ENCODE results near the gene GNG14. TPM values are rescaled to one million over a fixed set of nuclear protein-coding genes. Genes with fewer than 3 reads are reported as not detected.

The GNG14 gene
- total and polyA plus RNA-seq, 4 donors, result not detected

Other genes starting within 250 kb of the GNG14 start
- gene ZNF443, start 247.0 kb upstream of the GNG14 start, total RNA-seq, result 1 to 10 TPM; 3.8 to 5.5 TPM
- gene ZNF443, start 247.0 kb upstream of the GNG14 start, polyA plus RNA-seq, result 1 to 10 TPM; 1.6 to 2.3 TPM
- 1 to 10 TPM; 5.1 to 5.8 TPM for gene ZNF709, start 203.2 kb upstream of the GNG14 start, total RNA-seq
- 1 to 10 TPM in 1 of 2 donors, not detected in 1; 1.2 TPM for gene ZNF709, start 203.2 kb upstream of the GNG14 start, polyA plus RNA-seq
- gene ZNF564, start 136.5 kb upstream of the GNG14 start, total RNA-seq, result 10 to 100 TPM; 12.0 to 15.4 TPM
- 1 to 10 TPM; 5.5 to 8.4 TPM for gene ZNF564, start 136.5 kb upstream of the GNG14 start, polyA plus RNA-seq
- gene ZNF490, start 77.2 kb upstream of the GNG14 start, total RNA-seq, result 1 to 10 TPM; 7.0 to 8.6 TPM
- gene ZNF490, start 77.2 kb upstream of the GNG14 start, polyA plus RNA-seq, result under 1 TPM in 1 of 2 donors, not detected in 1; 0.56 TPM
- 10 to 100 TPM; 35.2 to 35.4 TPM for gene ZNF791, start 77.1 kb upstream of the GNG14 start, total RNA-seq
- 10 to 100 TPM in 1 of 2 donors, 1 to 10 TPM in 1; 2.9 to 12.1 TPM for gene ZNF791, start 77.1 kb upstream of the GNG14 start, polyA plus RNA-seq
- 100 to 1,000 TPM in 1 of 2 donors, 10 to 100 TPM in 1; 74.8 to 111 TPM for gene MAN2B1, start 21.3 kb upstream of the GNG14 start, total RNA-seq
- 10 to 100 TPM; 54.6 to 88.7 TPM for gene MAN2B1, start 21.3 kb upstream of the GNG14 start, polyA plus RNA-seq
- gene WDR83, start 21.2 kb upstream of the GNG14 start, total RNA-seq, result 10 to 100 TPM in 1 of 2 donors, 1 to 10 TPM in 1; 7.1 to 11.8 TPM
- 10 to 100 TPM in 1 of 2 donors, 1 to 10 TPM in 1; 9.4 to 20.9 TPM for gene WDR83, start 21.2 kb upstream of the GNG14 start, polyA plus RNA-seq
- gene DHPS, start 6.1 kb upstream of the GNG14 start, total RNA-seq, result 10 to 100 TPM; 50.1 to 74.0 TPM
- gene DHPS, start 6.1 kb upstream of the GNG14 start, polyA plus RNA-seq, result 10 to 100 TPM; 42.7 to 94.8 TPM
- 1 to 10 TPM; 1.9 to 4.8 TPM for gene FBXW9, start 8.6 kb downstream of the GNG14 start, total RNA-seq
- 1 to 10 TPM; 4.1 to 5.4 TPM for gene FBXW9, start 8.6 kb downstream of the GNG14 start, polyA plus RNA-seq
- 10 to 100 TPM; 61.5 to 71.8 TPM for gene TNPO2, start 35.9 kb downstream of the GNG14 start, total RNA-seq
- 10 to 100 TPM; 15.2 to 38.5 TPM for gene TNPO2, start 35.9 kb downstream of the GNG14 start, polyA plus RNA-seq
- gene TRIR, start 46.7 kb downstream of the GNG14 start, total RNA-seq, result 100 to 1,000 TPM; 119 to 121 TPM
- gene TRIR, start 46.7 kb downstream of the GNG14 start, polyA plus RNA-seq, result 100 to 1,000 TPM; 233 to 289 TPM
- gene GET3, start 49.5 kb downstream of the GNG14 start, total RNA-seq, result 10 to 100 TPM; 35.4 to 42.2 TPM
- 10 to 100 TPM; 61.2 to 70.6 TPM for gene GET3, start 49.5 kb downstream of the GNG14 start, polyA plus RNA-seq
- not detected for gene BEST2, start 63.8 kb downstream of the GNG14 start, total RNA-seq
- 1 to 10 TPM in 1 of 2 donors, not detected in 1; 2.5 TPM for gene BEST2, start 63.8 kb downstream of the GNG14 start, polyA plus RNA-seq
- gene HOOK2, start 87.6 kb downstream of the GNG14 start, total RNA-seq, result 10 to 100 TPM; 28.5 to 45.5 TPM
- gene HOOK2, start 87.6 kb downstream of the GNG14 start, polyA plus RNA-seq, result 10 to 100 TPM; 14.4 to 92.5 TPM
- gene JUNB, start 103.5 kb downstream of the GNG14 start, total RNA-seq, result 100 to 1,000 TPM; 250 to 609 TPM
- 100 to 1,000 TPM in 1 of 2 donors, 10 to 100 TPM in 1; 97.0 to 623 TPM for gene JUNB, start 103.5 kb downstream of the GNG14 start, polyA plus RNA-seq
- 100 to 1,000 TPM in 1 of 2 donors, 10 to 100 TPM in 1; 90.5 to 118 TPM for gene PRDX2, start 113.8 kb downstream of the GNG14 start, total RNA-seq
- 100 to 1,000 TPM; 151 to 202 TPM for gene PRDX2, start 113.8 kb downstream of the GNG14 start, polyA plus RNA-seq
- gene THSD8, start 114.1 kb downstream of the GNG14 start, total RNA-seq, result 1 to 10 TPM in 1 of 2 donors, not detected in 1; 1.2 TPM
- 1 to 10 TPM in 1 of 2 donors, not detected in 1; 2.5 TPM for gene THSD8, start 114.1 kb downstream of the GNG14 start, polyA plus RNA-seq
- gene RNASEH2A, start 118.6 kb downstream of the GNG14 start, total RNA-seq, result 1 to 10 TPM; 2.9 to 7.2 TPM
- gene RNASEH2A, start 118.6 kb downstream of the GNG14 start, polyA plus RNA-seq, result 1 to 10 TPM; 1.6 to 3.3 TPM
- gene RTBDN, start 146.6 kb downstream of the GNG14 start, total RNA-seq, result not detected
- gene RTBDN, start 146.6 kb downstream of the GNG14 start, polyA plus RNA-seq, result 1 to 10 TPM in 1 of 2 donors, not detected in 1; 2.0 TPM
- under 1 TPM in 1 of 2 donors, not detected in 1; 0.54 TPM for gene MAST1, start 150.5 kb downstream of the GNG14 start, total RNA-seq
- under 1 TPM in 1 of 2 donors, not detected in 1; 0.13 TPM for gene MAST1, start 150.5 kb downstream of the GNG14 start, polyA plus RNA-seq
- gene DNASE2, start 193.5 kb downstream of the GNG14 start, total RNA-seq, result 10 to 100 TPM; 26.8 to 39.5 TPM
- 10 to 100 TPM; 27.4 to 49.9 TPM for gene DNASE2, start 193.5 kb downstream of the GNG14 start, polyA plus RNA-seq
- under 1 TPM in 1 of 2 donors, not detected in 1; 0.39 TPM for gene KLF1, start 199.2 kb downstream of the GNG14 start, total RNA-seq
- not detected for gene KLF1, start 199.2 kb downstream of the GNG14 start, polyA plus RNA-seq
- 10 to 100 TPM; 15.1 to 16.4 TPM for gene GCDH, start 203.2 kb downstream of the GNG14 start, total RNA-seq
- 10 to 100 TPM; 21.9 to 29.1 TPM for gene GCDH, start 203.2 kb downstream of the GNG14 start, polyA plus RNA-seq
- under 1 TPM; 0.42 to 0.51 TPM for gene SYCE2, start 231.3 kb downstream of the GNG14 start, total RNA-seq
- under 1 TPM in 1 of 2 donors, not detected in 1; 0.15 TPM for gene SYCE2, start 231.3 kb downstream of the GNG14 start, polyA plus RNA-seq
- gene FARSA, start 245.7 kb downstream of the GNG14 start, total RNA-seq, result 10 to 100 TPM; 27.2 to 31.4 TPM
- 10 to 100 TPM; 19.7 to 23.2 TPM for gene FARSA, start 245.7 kb downstream of the GNG14 start, polyA plus RNA-seq

Measured in aorta (tissue), 4 donors.